Tibial artery (tissue), 4 donors: ENCODE data around the gene MAML2.

Experiments
- DNase-seq, 2 donors: peaks; one replicate each; pipeline ENCODE4 v3.0.0-alpha.2; 2019
- H3K27ac ChIP-seq, 2 donors: fragments of 200-600 bp; sonication (generic) in 1 of 2; 1 replicate in 1 of 2; 2 replicates in 1 of 2; pipeline ENCODE4 v1.5.1; 2018 to 2019; ENCODE audit warnings: mild to moderate bottlenecking in 1 of 2
- H3K27me3 ChIP-seq, 2 donors: fragments of 200-600 bp; sonication (generic) in 1 of 2; one replicate each; pipeline versions ENCODE4 v1.5.1 to v1.6.0; 2016 to 2019
- H3K36me3 ChIP-seq, 3 donors: fragments of 200-600 bp; sonication (generic) in 2 of 3; one replicate each; pipeline ENCODE4 v1.5.1; 2016 to 2019; ENCODE audit warnings: mild to moderate bottlenecking in 2 of 3
- H3K4me1 ChIP-seq, 4 donors: fragments of 200-600 bp; sonication (generic) in 2 of 4; 1 replicate in 3 of 4; 2 replicates in 1 of 4; pipeline ENCODE4 v1.5.1; 2016 to 2019
- H3K4me3 ChIP-seq, 2 donors: fragments of 200-600 bp; sonication (generic) in 1 of 2; 1 replicate in 1 of 2; 2 replicates in 1 of 2; pipeline ENCODE4 v1.5.1; 2018 to 2019; ENCODE audit warnings: mild to moderate bottlenecking in 2 of 2
- H3K9me3 ChIP-seq, 3 donors: fragments of 200-600 bp; sonication (generic) in 1 of 3; one replicate each; pipeline ENCODE4 v1.5.1; 2016 to 2019
- CTCF ChIP-seq, 2 experiments: fragments of 200-600 bp in 1 of 2; fragments of 450-650 bp in 1 of 2; IDR thresholded peaks; one replicate each; pipeline ENCODE4 v1.5.1; 2017 to 2019; ENCODE audit warnings: antibody characterized with exemption in 2 of 2, mild to moderate bottlenecking in 1 of 2, moderate library complexity in 1 of 2
- intact Hi-C: fragments of 100-400 bp; cut with DNase I; formaldehyde crosslinking; loops from one replicate; pipeline ENCODE4 v1.15.0; 2023; ENCODE audit warnings: low total_unique reads

The MAML2 gene

GRCh38 chr11:96055706-96056387, 287.1 kb downstream of the MAML2 start:
- Histone ChIP-seq H3K27ac (peak overlapping the region; percentile 63 to 67), H3K36me3 (no peaks in the 10 kb centered on the region), H3K27me3 (no peaks in the 10 kb centered on the region), H3K4me1 (peaks cover 0 to 56% (median 51%) of the 10 kb centered on the region in 4 donors), H3K9me3 (no peaks in the 10 kb centered on the region), H3K4me3 (no peak overlapping the region)
- intact Hi-C loops = no loop called here
- no peak for DNase-seq
- no peak for TF ChIP-seq CTCF (IDR thresholded peaks at IDR 0.05)

- Histone ChIP-seq H3K27me3 (no peaks in the 10 kb centered on the region), H3K27ac (peak overlapping the region; percentile 63 to 67), H3K4me1 (peaks cover 0 to 56% (median 51%) of the 10 kb centered on the region in 4 donors), H3K4me3 (no peak overlapping the region), H3K36me3 (no peaks in the 10 kb centered on the region), H3K9me3 (no peaks in the 10 kb centered on the region)
- no peak for DNase-seq
- intact Hi-C loops = loop anchor here (5.0 kb wide), 1 partner anchor 58 kb away; no protein-coding TSS in a partner anchor
- peak; percentile 63 to 75 for TF ChIP-seq CTCF (IDR thresholded peaks at IDR 0.05)
These were observed 287.9 kb downstream of the MAML2 start for GRCh38 chr11:96054870-96055705.

DNA sequence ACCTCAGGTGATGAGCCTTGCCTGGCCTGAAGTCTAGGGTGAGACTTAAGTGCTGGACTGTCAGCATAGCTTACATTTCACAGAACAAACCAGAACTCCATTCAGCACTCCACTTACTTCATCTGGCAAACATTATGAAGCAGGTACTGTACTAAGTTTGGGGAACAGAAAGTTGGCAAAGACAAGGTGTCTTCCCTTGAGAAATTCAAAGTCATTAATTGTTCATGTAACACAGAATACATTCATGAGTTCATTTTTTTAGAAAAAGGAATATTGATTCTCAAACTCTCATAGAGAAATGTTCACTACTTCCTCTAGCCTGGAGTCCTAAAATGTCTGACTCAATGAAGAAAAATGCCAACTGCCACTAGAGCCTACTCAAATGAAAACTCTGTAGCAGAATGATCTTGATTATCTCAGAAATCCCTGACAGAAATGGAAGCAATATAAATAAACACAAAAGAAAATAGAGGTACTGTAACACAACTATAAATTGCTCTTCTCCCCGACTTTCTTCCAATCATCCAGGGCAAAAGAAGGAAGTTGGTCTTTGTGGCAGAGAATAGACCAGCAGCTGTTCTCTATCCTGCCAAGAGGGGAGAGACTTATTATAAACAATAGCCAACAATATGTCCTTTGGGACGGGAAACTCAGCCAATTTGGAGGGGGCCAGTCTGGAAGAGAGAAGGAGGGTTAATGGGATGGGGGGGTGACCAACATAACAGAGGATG, 289.9 kb downstream of the MAML2 start:
- Histone ChIP-seq H3K4me1 (peaks cover 0 to 49% (median 45%) of the 10 kb centered on the region in 4 donors), H3K27me3 (no peaks in the 10 kb centered on the region), H3K4me3 (no peak overlapping the region), H3K36me3 (no peaks in the 10 kb centered on the region), H3K27ac (peak overlapping the region; percentile 48 to 58), H3K9me3 (no peaks in the 10 kb centered on the region)
- no peak for TF ChIP-seq CTCF (IDR thresholded peaks at IDR 0.05)
- no peak for DNase-seq
- intact Hi-C loops = loop anchor here (5.0 kb wide), 1 partner anchor 56 kb away; no protein-coding TSS in a partner anchor

- Histone ChIP-seq H3K9me3 (no peaks in the 10 kb centered on the region), H3K27me3 (no peaks in the 10 kb centered on the region), H3K27ac (no peak overlapping the region), H3K4me3 (no peak overlapping the region), H3K36me3 (no peaks in the 10 kb centered on the region), H3K4me1 (peaks cover 0 to 42% (median 39%) of the 10 kb centered on the region in 4 donors)
- no peak for TF ChIP-seq CTCF (IDR thresholded peaks at IDR 0.05)
- intact Hi-C loops = loop anchor here (5.0 kb wide), 1 partner anchor 55 kb away; no protein-coding TSS in a partner anchor
- DNase-seq = no peak
These were observed 291.2 kb downstream of the MAML2 start for GRCh38 chr11:96051820-96052219.

GRCh38 chr11:96050435-96051182, 292.4 kb downstream of the MAML2 start:
- intact Hi-C loops = loop anchor here (5.0 kb wide), 1 partner anchor 53 kb away; no protein-coding TSS in a partner anchor
- H3K36me3 ChIP-seq = no peaks in the 10 kb centered on the region
- H3K9me3 ChIP-seq = no peaks in the 10 kb centered on the region
- no peak for TF ChIP-seq CTCF (IDR thresholded peaks at IDR 0.05)
- H3K4me3 ChIP-seq = no peak overlapping the region
- DNase-seq = no peak
- peaks cover 0 to 40% (median 35%) of the 10 kb centered on the region in 4 donors for H3K4me1 ChIP-seq
- no peak overlapping the region for H3K27ac ChIP-seq
- H3K27me3 ChIP-seq = no peaks in the 10 kb centered on the region
